HCT116 (cell line): ENCODE measurements around the gene HNRNPAB. TPM values are rescaled to one million over a fixed set of nuclear protein-coding genes. Genes with fewer than 3 reads are reported as not detected.

Experiments used
- ATAC-seq: fragments of 200-7000 bp; cut with Tn5 transposase; 2 replicates; pipeline ENCODE4 v1.9.1; 2020; ENCODE audit warnings: mild to moderate bottlenecking, moderate library complexity
- BruUV-seq: library from RNA; stranded (reverse); fragments of 400-500 nt; replicated peaks from 2 replicates; lab custom pipeline; 2021; lab: Mats Ljungman, UMichigan
- CTCF ChIA-PET: fragments of 300-600 bp; sonication (Branson Sonifier 250); formaldehyde crosslinking; loops from one replicate; lab custom pipeline; 2021; ENCODE audit warnings: antibody characterized with exemption; lab: Charles Lee
- POLR2A ChIA-PET: fragments of 300-600, 350-600 bp; sonication (Branson Sonifier 250); formaldehyde crosslinking; loops from one replicate; lab custom pipeline; 2021; ENCODE audit warnings: antibody characterized with exemption; lab: Charles Lee
- RAD21 ChIA-PET, 2 experiments: fragments of 300-600 bp; sonication (Branson Sonifier 250); formaldehyde crosslinking; loops; one replicate each; lab custom pipeline; 2023; ENCODE audit warnings: low total read pairs in 2 of 2; ENCODE audit not compliant: uncharacterized antibody in 2 of 2, unreplicated experiment in 2 of 2, low non-redundant PET in 1 of 2; lab: Charles Lee
- DNase-seq: peaks from one replicate; pipeline ENCODE4 v3.0.0-alpha.2; 2010; ENCODE audit warnings: low read depth, low spot score
- H2AFZ ChIP-seq: fragments of 200-600 bp; shearing (Covaris generic), sonication (generic); 2 replicates; pipeline ENCODE4 v1.6.1; 2017; ENCODE audit warnings: low read depth, mixed run types, mixed read lengths, antibody characterized with exemption, low read length; ENCODE audit not compliant: poor library complexity, severe bottlenecking
- H3K27ac ChIP-seq: 2 replicates; pipeline ENCODE4 v1.5.1; 2012; ENCODE audit warnings: low read depth, low read length
- H3K27me3 ChIP-seq: fragments of 200-600 bp; sonication (generic); 2 replicates; pipeline ENCODE4 v1.6.1; 2016; ENCODE audit warnings: mixed run types, low read length, mixed read lengths; ENCODE audit not compliant: insufficient read depth
- H3K36me3 ChIP-seq, 2 experiments: fragments of 200-500 bp in 1 of 2; fragments of 200-600 bp in 1 of 2; sonication (Bioruptor generic) in 1 of 2; sonication (generic) in 1 of 2; 2 replicates each; pipeline versions ENCODE4 v1.5.1 to v1.6.1; 2014 to 2016; ENCODE audit warnings: low read length in 2 of 2, inconsistent platforms in 1 of 2, mixed read lengths in 1 of 2, mixed run types in 1 of 2; ENCODE audit not compliant: insufficient read depth in 2 of 2, control insufficient read depth in 1 of 2
- H3K4me1 ChIP-seq, 2 experiments: fragments of 200-600 bp in 1 of 2; sonication (generic) in 1 of 2; 2 replicates each; pipeline versions ENCODE4 v1.5.1 to v1.6.1; 2012 to 2017; ENCODE audit warnings: low read length in 2 of 2, inconsistent platforms in 1 of 2, mild to moderate bottlenecking in 1 of 2, mixed read lengths in 1 of 2, mixed run types in 1 of 2, moderate library complexity in 1 of 2; ENCODE audit not compliant: insufficient read depth in 2 of 2, control insufficient read depth in 1 of 2
- H3K4me2 ChIP-seq: fragments of 200-600 bp; sonication (generic); 2 replicates; pipeline ENCODE4 v1.6.1; 2017; ENCODE audit warnings: mixed run types, low read length, mixed read lengths
- H3K4me3 ChIP-seq, 2 experiments: fragments of 200-600 bp in 1 of 2; sonication (generic) in 1 of 2; replicated peaks in 1 of 2; 2 replicates each; pipeline ENCODE4 v1.5.1; 2011 to 2016; ENCODE audit warnings: low read length in 2 of 2, control low read depth in 1 of 2, low read depth in 1 of 2, mild to moderate bottlenecking in 1 of 2, mixed read lengths in 1 of 2, mixed run types in 1 of 2
- H3K79me2 ChIP-seq: fragments of 200-600 bp; sonication (generic); 2 replicates; pipeline ENCODE4 v1.6.1; 2017; ENCODE audit warnings: mild to moderate bottlenecking, mixed run types, low read length, moderate library complexity, mixed read lengths; ENCODE audit not compliant: insufficient read depth
- H3K9ac ChIP-seq: fragments of 200-600 bp; sonication (generic); 2 replicates; pipeline ENCODE4 v1.6.1; 2016; ENCODE audit warnings: low read length, mixed read lengths
- H3K9me2 ChIP-seq: fragments of 200-600 bp; sonication (generic), shearing (Covaris generic); 2 replicates; pipeline ENCODE4 v1.6.1; 2017; ENCODE audit warnings: mixed run types, mild to moderate bottlenecking, moderate library complexity; ENCODE audit not compliant: insufficient read depth
- H3K9me3 ChIP-seq, 2 experiments: fragments of 200-500 bp in 1 of 2; fragments of 200-600 bp in 1 of 2; sonication (Bioruptor generic) in 1 of 2; sonication (generic) in 1 of 2; 2 replicates each; pipeline ENCODE4 v1.6.1; 2014 to 2017; ENCODE audit warnings: low read length in 2 of 2, mixed read lengths in 2 of 2, inconsistent platforms in 1 of 2, low read depth in 1 of 2, mild to moderate bottlenecking in 1 of 2, mixed run types in 1 of 2, moderate library complexity in 1 of 2; ENCODE audit not compliant: control insufficient read depth in 1 of 2, insufficient read depth in 1 of 2
- H4K20me1 ChIP-seq: fragments of 200-600 bp; sonication (generic), shearing (Covaris generic); 2 replicates; pipeline ENCODE4 v1.6.1; 2017; ENCODE audit warnings: mixed run types, mild to moderate bottlenecking, moderate library complexity; ENCODE audit not compliant: insufficient read depth
- ATF3 ChIP-seq: IDR thresholded peaks from 2 replicates; pipeline ENCODE4 v1.6.1; 2012
- CBX3 ChIP-seq: IDR thresholded peaks from 2 replicates; pipeline ENCODE4 v1.6.1; 2012; ENCODE audit warnings: low read depth
- CEBPB ChIP-seq: IDR thresholded peaks from 2 replicates; pipeline ENCODE4 v1.6.1; 2012; ENCODE audit warnings: low read depth
- EGR1 ChIP-seq: IDR thresholded peaks from 2 replicates; pipeline ENCODE4 v1.6.1; 2012; ENCODE audit warnings: low read depth
- ELF1 ChIP-seq: IDR thresholded peaks from 2 replicates; pipeline ENCODE4 v1.6.1; 2012; ENCODE audit warnings: low read depth, borderline replicate concordance
- EZH2 ChIP-seq: fragments of 200-600 bp; sonication (generic); IDR thresholded peaks from 2 replicates; pipeline ENCODE4 v1.6.1; 2017; ENCODE audit warnings: antibody characterized with exemption, mixed run types
- EZH2phosphoT487 ChIP-seq: fragments of 200-600 bp; IDR thresholded peaks from 2 replicates; pipeline ENCODE4 v1.6.1; 2018; ENCODE audit warnings: antibody characterized with exemption, borderline replicate concordance
- FOSL1 ChIP-seq: IDR thresholded peaks from 2 replicates; pipeline ENCODE4 v1.6.1; 2012; ENCODE audit warnings: low read depth
- JUND ChIP-seq: IDR thresholded peaks from 2 replicates; pipeline ENCODE4 v1.6.1; 2012
- POLR2A ChIP-seq: IDR thresholded peaks from 2 replicates; pipeline ENCODE4 v1.7.0; 2011; ENCODE audit warnings: borderline replicate concordance; ENCODE audit not compliant: insufficient read depth, insufficient read length; ENCODE audit errors: extremely low read depth
- POLR2AphosphoS5 ChIP-seq: IDR thresholded peaks from 2 replicates; pipeline ENCODE4 v1.6.1; 2011; ENCODE audit warnings: mild to moderate bottlenecking, low read depth, low read length, moderate library complexity
- RAD21 ChIP-seq: IDR thresholded peaks from 2 replicates; pipeline ENCODE4 v1.6.1; 2012; ENCODE audit warnings: low read depth, mild to moderate bottlenecking
- REST ChIP-seq: IDR thresholded peaks from 2 replicates; pipeline ENCODE4 v1.6.1; 2012; ENCODE audit warnings: low read depth
- SIN3A ChIP-seq: IDR thresholded peaks from 2 replicates; pipeline ENCODE4 v1.6.1; 2012; ENCODE audit warnings: low read depth
- SP1 ChIP-seq: IDR thresholded peaks from 2 replicates; pipeline ENCODE4 v1.6.1; 2012; ENCODE audit warnings: low read depth
- SRF ChIP-seq: IDR thresholded peaks from 2 replicates; pipeline ENCODE4 v1.6.1; 2012; ENCODE audit warnings: low read depth
- YY1 ChIP-seq: IDR thresholded peaks from 2 replicates; pipeline ENCODE4 v1.6.1; 2011; ENCODE audit warnings: low read length, low read depth, moderate library complexity, mild to moderate bottlenecking; ENCODE audit not compliant: insufficient replicate concordance; ENCODE audit errors: extremely low read depth
- ZFX ChIP-seq: fragments of 450-650 bp; IDR thresholded peaks from 2 replicates; pipeline ENCODE4 v1.6.1; 2017
- ZNF274 ChIP-seq: fragments of 200-500 bp; sonication (Bioruptor generic); IDR thresholded peaks from 2 replicates; pipeline ENCODE4 v1.6.1; 2014; ENCODE audit warnings: mild to moderate bottlenecking, low read depth, low read length, inconsistent platforms
- intact Hi-C: fragments of 100-400 bp; cut with micrococcal nuclease; formaldehyde crosslinking; loops from 2 replicates; pipeline ENCODE4 v1.10.0; 2022
- total RNA-seq: library from RNA; stranded (reverse); gene quantifications from one replicate; pipeline ENCODE4 v1.2.1, GENCODE V29; 2021; ENCODE audit not compliant: unreplicated experiment
- TF ChIP-seq, protein P1 (sequence below): IDR thresholded peaks from 2 replicates; pipeline ENCODE4 v1.6.1; 2012

HNRNPAB gene
- total RNA-seq, 1 experiment from 2014 or later, result 273 TPM

GRCh38 chr5:178204182-178204934 lies at the start of gene HNRNPAB (continued):
- TF ChIP-seq ELF1 (no peak), POLR2A (peak; percentile 99), EZH2 (no peak), CEBPB (no peak), SRF (no peak), CBX3 (no peak)
- TF ChIP-seq, all 23 proteins: peak for 6

DNA sequence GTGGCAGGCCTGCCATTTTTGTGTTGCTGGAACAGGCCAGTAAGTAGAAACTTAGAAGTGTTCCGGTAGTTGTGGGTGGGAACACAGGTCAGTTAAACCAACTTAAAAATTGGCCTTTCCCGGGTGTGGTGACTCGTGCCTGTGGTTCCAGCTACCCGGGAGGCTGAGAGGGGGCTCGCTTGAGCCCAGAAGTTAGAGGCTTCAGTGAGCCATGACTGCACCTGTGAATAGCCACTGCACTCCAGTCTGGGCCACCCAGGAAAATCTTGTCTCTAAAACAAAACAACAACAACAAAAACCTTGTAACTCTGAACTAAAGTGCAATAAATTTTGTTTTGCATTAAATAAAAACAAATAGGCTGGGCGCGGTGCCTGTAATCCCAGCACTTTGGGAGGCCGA lies 49.3 kb upstream of the HNRNPAB start:
- H2AFZ ChIP-seq, result no peak overlapping the region
- ChIA-PET POLR2A (no interaction called here), CTCF (interaction anchor here (1.1 kb wide), 1 partner anchor 80 kb away, joined by 4 read pairs; no protein-coding TSS in a partner anchor), RAD21 (no interaction called here)
- no peak overlapping the region for H3K27ac ChIP-seq
- DNase-seq (no peak), ATAC-seq (no peak)
- no peak overlapping the region for H3K9ac ChIP-seq
- H3K4me3 ChIP-seq, result no peak overlapping the region
- H3K9me3 ChIP-seq, result no peaks in the 10 kb centered on the region
- H3K27me3 ChIP-seq, result no peaks in the 10 kb centered on the region
- intact Hi-C loops, result no loop called here
- 0 out of 2 replicates have a peak overlapping the region, but pooled peaks have one; percentile 78 for H3K4me2 ChIP-seq
- H3K9me2 ChIP-seq, result no peaks in the 10 kb centered on the region
- H4K20me1 ChIP-seq, result no peaks in the 10 kb centered on the region
- H3K79me2 ChIP-seq, result peaks cover 33% of the 10 kb centered on the region
- peaks cover 2 to 16% of the 10 kb centered on the region in 2 experiments; a peak in 2 of 4 replicates for H3K36me3 ChIP-seq
- TF ChIP-seq ATF3 (no peak), POLR2A (no peak), YY1 (no peak), SIN3A (no peak), SRF (no peak), POLR2AphosphoS5 (no peak), CEBPB (no peak), SP1 (no peak), ZFX (no peak), RAD21 (no peak), EGR1 (no peak), EZH2 (no peak), CBX3 (no peak), FOSL1 (no peak), JUND (no peak), ZNF274 (no peak), ELF1 (no peak), REST (no peak), EZH2phosphoT487 (no peak)
- TF ChIP-seq, protein P1, sequence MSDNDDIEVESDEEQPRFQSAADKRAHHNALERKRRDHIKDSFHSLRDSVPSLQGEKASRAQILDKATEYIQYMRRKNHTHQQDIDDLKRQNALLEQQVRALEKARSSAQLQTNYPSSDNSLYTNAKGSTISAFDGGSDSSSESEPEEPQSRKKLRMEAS, result no peak
- peaks cover 14 to 21% of the 10 kb centered on the region in 2 experiments; a peak in 3 of 4 replicates for H3K4me1 ChIP-seq
- BruUV-seq, result no TSS peak
